ENCODE measurements around the gene CTXN2.

DNA sequence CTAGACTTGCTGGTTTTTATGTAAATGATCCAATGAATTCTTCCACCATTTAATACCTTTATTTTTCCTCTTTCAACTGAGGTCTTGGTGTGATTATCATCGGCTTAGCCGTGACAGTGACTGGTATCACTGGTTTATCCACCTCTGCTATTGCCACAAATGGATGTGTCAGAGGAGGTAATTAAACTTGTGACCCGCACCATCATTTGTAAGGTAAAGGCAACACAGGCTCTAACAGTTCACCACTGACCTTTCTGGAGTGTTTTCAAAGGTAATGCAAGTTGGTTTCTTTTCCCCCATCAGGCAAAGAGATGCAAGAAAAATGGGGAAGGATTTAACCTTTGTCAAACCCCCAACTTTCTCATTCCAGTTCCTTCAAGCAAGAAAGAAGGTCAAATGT lies 34.3 kb downstream of the CTXN2 start:
- no peak for TF ChIP-seq FOXA1 (IDR thresholded peaks at IDR 0.05)
- no peak for TF ChIP-seq ELF4 (IDR thresholded peaks at IDR 0.05)
- TF ChIP-seq TARDBP (IDR thresholded peaks at IDR 0.05), result no peak
- TF ChIP-seq CTBP1 (IDR thresholded peaks at IDR 0.05; ENCODE audit: borderline replicate concordance), result no peak
- no peak for TF ChIP-seq BHLHE40 (IDR thresholded peaks at IDR 0.05; ENCODE audit: borderline replicate concordance)
- TF ChIP-seq FOXM1 (IDR thresholded peaks at IDR 0.05; ENCODE audit: borderline replicate concordance), result no peak
- no peak for TF ChIP-seq NFRKB (IDR thresholded peaks at IDR 0.05)
- no peak for TF ChIP-seq SP1 (IDR thresholded peaks at IDR 0.05)

Measured in HEK293T (cell line).